HepG2 (cell line): Measurements from ENCODE around the gene ZKSCAN1. TPM values are rescaled to one million over a fixed set of nuclear protein-coding genes. Genes with fewer than 3 reads are reported as not detected.

Experiments
- CREB1 ChIP-seq, 2 experiments: fragments of 450-650 bp in 1 of 2; IDR thresholded peaks; 2 replicates each; pipeline ENCODE4 v1.6.1; 2016 to 2017; ENCODE audit warnings: control low read depth in 1 of 2, mild to moderate bottlenecking in 1 of 2, missing compliant biosample characterization in 1 of 2, missing genetic modification characterization in 1 of 2
- IKZF4 ChIP-seq: sonication (generic); formaldehyde crosslinking; IDR thresholded peaks from 2 replicates; pipeline ENCODE4 v1.5.1; 2020; ENCODE audit warnings: borderline replicate concordance, mild to moderate bottlenecking, low read depth, missing genetic modification reagents; ENCODE audit errors: not compliant biosample characterization
- JUND ChIP-seq: sonication (generic); formaldehyde crosslinking; IDR thresholded peaks from 2 replicates; pipeline ENCODE4 v1.8.0; 2022; ENCODE audit warnings: mild to moderate bottlenecking, missing genetic modification reagents
- KLF12 ChIP-seq: sonication (generic); formaldehyde crosslinking; IDR thresholded peaks from 2 replicates; pipeline ENCODE4 v1.4.0; 2020; ENCODE audit warnings: missing genetic modification reagents, borderline replicate concordance
- MZF1 ChIP-seq: sonication (generic); formaldehyde crosslinking; IDR thresholded peaks from 2 replicates; pipeline ENCODE4 v1.8.1; 2023; ENCODE audit warnings: mild to moderate bottlenecking, missing genetic modification reagents, borderline replicate concordance
- PHF8 ChIP-seq: sonication (generic); formaldehyde crosslinking; IDR thresholded peaks from 2 replicates; pipeline ENCODE4 v1.5.0; 2020; ENCODE audit warnings: missing genetic modification reagents
- SIN3B ChIP-seq: fragments of 150-350 bp; IDR thresholded peaks from 2 replicates; pipeline ENCODE4 v1.6.1; 2014; ENCODE audit warnings: low read length
- TAF1 ChIP-seq: sonication (generic); formaldehyde crosslinking; IDR thresholded peaks from 2 replicates; pipeline ENCODE4 v1.4.0; 2020; ENCODE audit warnings: missing genetic modification reagents
- TARDBP ChIP-seq: sonication (generic); formaldehyde crosslinking; IDR thresholded peaks from 2 replicates; pipeline ENCODE4 v1.8.0; 2022; ENCODE audit warnings: mild to moderate bottlenecking, missing genetic modification reagents
- TBL1XR1 ChIP-seq: fragments of 150-350 bp; IDR thresholded peaks from 2 replicates; pipeline ENCODE4 v1.6.1; 2014; ENCODE audit warnings: borderline replicate concordance, low read length; ENCODE audit not compliant: partially characterized antibody
- XBP1 ChIP-seq: sonication (generic); formaldehyde crosslinking; IDR thresholded peaks from 2 replicates; pipeline ENCODE4 v1.5.0; 2020; ENCODE audit warnings: missing genetic modification reagents
- ZFP62 ChIP-seq: sonication (generic); formaldehyde crosslinking; IDR thresholded peaks from 2 replicates; pipeline ENCODE4 v1.4.0; 2020; ENCODE audit warnings: missing genetic modification reagents
- ZNF432 ChIP-seq: sonication (generic); formaldehyde crosslinking; IDR thresholded peaks from 2 replicates; pipeline ENCODE4 v1.5.0; 2020; ENCODE audit warnings: missing genetic modification reagents, mild to moderate bottlenecking, borderline replicate concordance
- ZNF766 ChIP-seq: sonication (generic); formaldehyde crosslinking; IDR thresholded peaks from 2 replicates; pipeline ENCODE4 v1.5.0; 2020; ENCODE audit warnings: missing genetic modification reagents, borderline replicate concordance
- ZNF816 ChIP-seq: sonication (generic); formaldehyde crosslinking; IDR thresholded peaks from 2 replicates; pipeline ENCODE4 v1.8.0; 2022; ENCODE audit warnings: missing genetic modification reagents, mild to moderate bottlenecking, borderline replicate concordance
- polyA plus RNA-seq, 8 experiments: library from polyadenylated mRNA; depleted of rRNA in 3 of 8; stranded (reverse) in 7 of 8; unstranded in 1 of 8; fragments of >200 nt; fragmentation: Illumina TruSeq in 4 of 8; extraction: Trizol in 4 of 8; gene quantifications; 2 replicates each; pipeline versions ENCODE4 v1.2.1 to v1.2.3, GENCODE V29; 2011 to 2016; ENCODE audit warnings: low read depth in 4 of 8, missing spikeins in 1 of 8, mixed read lengths in 1 of 8; ENCODE audit not compliant: insufficient read depth in 1 of 8
- total RNA-seq, 5 experiments: library from RNA; depleted of rRNA; stranded (reverse); fragments of >200 nt; fragmentation: Illumina TruSeq; extraction: Trizol; gene quantifications; 2 replicates each; pipeline ENCODE4 v1.2.3, GENCODE V29; 2016; ENCODE audit warnings: low read depth in 1 of 5
- TF ChIP-seq, protein P1 (sequence below), 2 experiments: fragments of 450-650 bp in 1 of 2; sonication (generic) in 1 of 2; formaldehyde crosslinking in 1 of 2; IDR thresholded peaks; 2 replicates each; pipeline versions ENCODE4 v1.6.1 to v1.8.0; 2016 to 2022; ENCODE audit warnings: antibody characterized with exemption in 1 of 2, mild to moderate bottlenecking in 1 of 2, missing genetic modification reagents in 1 of 2
- TF ChIP-seq, protein P2 (sequence below): sonication (generic); formaldehyde crosslinking; conservative IDR thresholded peaks from 2 replicates; pipeline ENCODE4 v1.4.0; 2020; ENCODE audit warnings: missing genetic modification reagents

The ZKSCAN1 gene
- total and polyA plus RNA-seq, 2 of the 13 experiments (the other 11 are each of a cell fraction or from before 2014, with no cell fraction given) = 46.4 to 60.6 TPM

DNA sequence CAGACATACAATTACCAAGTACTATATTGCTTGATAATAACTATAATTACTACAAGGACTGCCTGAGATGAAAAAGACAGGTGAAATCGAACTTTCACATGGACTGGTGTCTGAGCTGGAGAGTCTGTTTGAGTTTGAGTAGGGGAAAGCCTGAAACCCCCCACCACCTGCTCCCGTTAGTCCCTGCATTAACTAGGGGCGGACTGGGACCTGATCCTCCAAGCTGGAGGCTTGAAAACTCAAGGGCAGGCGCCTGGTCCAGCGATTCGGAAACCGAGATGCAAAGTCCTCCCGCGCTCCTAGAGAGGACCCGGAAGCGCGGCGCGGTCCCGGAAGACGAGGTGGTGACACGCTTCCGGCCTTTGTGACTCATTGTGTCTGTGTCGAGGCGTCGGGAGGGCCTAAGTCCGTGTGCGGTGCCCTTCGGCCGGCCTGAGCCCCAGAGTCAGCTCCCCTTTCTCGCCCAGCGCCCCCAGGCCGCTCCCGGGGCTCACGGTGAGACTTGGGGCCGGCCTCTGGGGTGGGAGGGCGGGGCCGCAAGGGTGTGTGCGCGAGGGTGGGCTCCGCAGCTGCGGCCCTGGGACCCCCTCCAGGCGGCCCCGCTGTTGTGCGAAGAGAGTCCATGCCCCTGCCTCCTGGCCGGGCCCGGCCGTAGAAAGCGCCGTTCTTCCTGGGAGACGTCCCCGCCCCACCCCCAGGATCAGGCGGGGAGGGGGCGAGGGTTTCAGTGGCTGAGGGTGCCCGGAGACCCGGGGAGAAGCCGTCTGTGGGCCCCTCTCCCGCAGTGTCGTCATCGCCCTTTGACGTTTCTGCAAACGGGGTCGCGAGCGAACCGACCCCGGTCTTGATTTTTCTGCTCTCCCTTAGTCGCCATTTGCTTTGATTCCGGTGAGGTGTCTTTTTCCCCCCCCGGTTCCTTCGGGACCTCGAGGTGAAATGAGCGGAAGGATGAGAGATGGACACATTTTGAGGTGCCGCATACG lies at the start of gene ZKSCAN1 (continued):
- TF ChIP-seq ZNF766 (no peak), TBL1XR1 (peak; percentile 22), ZNF816 (CRISPR knock-in tag) (no peak), ZNF432 (CRISPR knock-in tag) (no peak), TAF1 (CRISPR knock-in tag) (peak; percentile 99), JUND (CRISPR knock-in tag) (peak; percentile 82), MZF1 (CRISPR knock-in tag) (no peak), IKZF4 (CRISPR knock-in tag) (no peak), ZFP62 (CRISPR knock-in tag) (no peak), KLF12 (no peak), SIN3B (peak; percentile 57; the same call in 1 of the 2 replicates), XBP1 (CRISPR knock-in tag) (no peak), TARDBP (CRISPR knock-in tag) (peak; percentile 80), PHF8 (CRISPR knock-in tag) (peak; percentile 72), CREB1 (IDR thresholded peaks at IDR 0.05) (peak; percentile 91), CREB1 (CRISPR knock-in tag; IDR thresholded peaks at IDR 0.05) (peak; percentile 94)
- TF ChIP-seq, protein P1, sequence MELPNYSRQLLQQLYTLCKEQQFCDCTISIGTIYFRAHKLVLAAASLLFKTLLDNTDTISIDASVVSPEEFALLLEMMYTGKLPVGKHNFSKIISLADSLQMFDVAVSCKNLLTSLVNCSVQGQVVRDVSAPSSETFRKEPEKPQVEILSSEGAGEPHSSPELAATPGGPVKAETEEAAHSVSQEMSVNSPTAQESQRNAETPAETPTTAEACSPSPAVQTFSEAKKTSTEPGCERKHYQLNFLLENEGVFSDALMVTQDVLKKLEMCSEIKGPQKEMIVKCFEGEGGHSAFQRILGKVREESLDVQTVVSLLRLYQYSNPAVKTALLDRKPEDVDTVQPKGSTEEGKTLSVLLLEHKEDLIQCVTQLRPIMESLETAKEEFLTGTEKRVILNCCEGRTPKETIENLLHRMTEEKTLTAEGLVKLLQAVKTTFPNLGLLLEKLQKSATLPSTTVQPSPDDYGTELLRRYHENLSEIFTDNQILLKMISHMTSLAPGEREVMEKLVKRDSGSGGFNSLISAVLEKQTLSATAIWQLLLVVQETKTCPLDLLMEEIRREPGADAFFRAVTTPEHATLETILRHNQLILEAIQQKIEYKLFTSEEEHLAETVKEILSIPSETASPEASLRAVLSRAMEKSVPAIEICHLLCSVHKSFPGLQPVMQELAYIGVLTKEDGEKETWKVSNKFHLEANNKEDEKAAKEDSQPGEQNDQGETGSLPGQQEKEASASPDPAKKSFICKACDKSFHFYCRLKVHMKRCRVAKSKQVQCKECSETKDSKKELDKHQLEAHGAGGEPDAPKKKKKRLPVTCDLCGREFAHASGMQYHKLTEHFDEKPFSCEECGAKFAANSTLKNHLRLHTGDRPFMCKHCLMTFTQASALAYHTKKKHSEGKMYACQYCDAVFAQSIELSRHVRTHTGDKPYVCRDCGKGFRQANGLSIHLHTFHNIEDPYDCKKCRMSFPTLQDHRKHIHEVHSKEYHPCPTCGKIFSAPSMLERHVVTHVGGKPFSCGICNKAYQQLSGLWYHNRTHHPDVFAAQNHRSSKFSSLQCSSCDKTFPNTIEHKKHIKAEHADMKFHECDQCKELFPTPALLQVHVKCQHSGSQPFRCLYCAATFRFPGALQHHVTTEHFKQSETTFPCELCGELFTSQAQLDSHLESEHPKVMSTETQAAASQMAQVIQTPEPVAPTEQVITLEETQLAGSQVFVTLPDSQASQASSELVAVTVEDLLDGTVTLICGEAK (IDR thresholded peaks at IDR 0.05) = peak; percentile 77
- TF ChIP-seq, protein P1 (CRISPR knock-in tag; IDR thresholded peaks at IDR 0.05) = no peak
- TF ChIP-seq, protein P2, sequence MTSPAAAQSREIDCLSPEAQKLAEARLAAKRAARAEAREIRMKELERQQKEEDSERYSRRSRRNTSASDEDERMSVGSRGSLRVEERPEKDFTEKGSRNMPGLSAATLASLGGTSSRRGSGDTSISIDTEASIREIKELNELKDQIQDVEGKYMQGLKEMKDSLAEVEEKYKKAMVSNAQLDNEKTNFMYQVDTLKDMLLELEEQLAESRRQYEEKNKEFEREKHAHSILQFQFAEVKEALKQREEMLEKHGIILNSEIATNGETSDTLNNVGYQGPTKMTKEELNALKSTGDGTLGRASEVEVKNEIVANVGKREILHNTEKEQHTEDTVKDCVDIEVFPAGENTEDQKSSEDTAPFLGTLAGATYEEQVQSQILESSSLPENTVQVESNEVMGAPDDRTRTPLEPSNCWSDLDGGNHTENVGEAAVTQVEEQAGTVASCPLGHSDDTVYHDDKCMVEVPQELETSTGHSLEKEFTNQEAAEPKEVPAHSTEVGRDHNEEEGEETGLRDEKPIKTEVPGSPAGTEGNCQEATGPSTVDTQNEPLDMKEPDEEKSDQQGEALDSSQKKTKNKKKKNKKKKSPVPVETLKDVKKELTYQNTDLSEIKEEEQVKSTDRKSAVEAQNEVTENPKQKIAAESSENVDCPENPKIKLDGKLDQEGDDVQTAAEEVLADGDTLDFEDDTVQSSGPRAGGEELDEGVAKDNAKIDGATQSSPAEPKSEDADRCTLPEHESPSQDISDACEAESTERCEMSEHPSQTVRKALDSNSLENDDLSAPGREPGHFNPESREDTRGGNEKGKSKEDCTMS (CRISPR knock-in tag) = no peak
